COR-L47 (cell line): Measurements from ENCODE around the gene PNMA6F.
A peak's percentile ranks its signal among the peaks of the same experiment; 100 is the strongest.
"Not testable (repeated sequence)": the region's sequence is repeated elsewhere in the genome, so short reads cannot be mapped to it uniquely, and the experiment has no call there.

Source experiments
- DNase-seq: peaks from one replicate; lab custom pipeline; 2025; lab: John Stamatoyannopoulos, UW

The PNMA6F gene

DNA sequence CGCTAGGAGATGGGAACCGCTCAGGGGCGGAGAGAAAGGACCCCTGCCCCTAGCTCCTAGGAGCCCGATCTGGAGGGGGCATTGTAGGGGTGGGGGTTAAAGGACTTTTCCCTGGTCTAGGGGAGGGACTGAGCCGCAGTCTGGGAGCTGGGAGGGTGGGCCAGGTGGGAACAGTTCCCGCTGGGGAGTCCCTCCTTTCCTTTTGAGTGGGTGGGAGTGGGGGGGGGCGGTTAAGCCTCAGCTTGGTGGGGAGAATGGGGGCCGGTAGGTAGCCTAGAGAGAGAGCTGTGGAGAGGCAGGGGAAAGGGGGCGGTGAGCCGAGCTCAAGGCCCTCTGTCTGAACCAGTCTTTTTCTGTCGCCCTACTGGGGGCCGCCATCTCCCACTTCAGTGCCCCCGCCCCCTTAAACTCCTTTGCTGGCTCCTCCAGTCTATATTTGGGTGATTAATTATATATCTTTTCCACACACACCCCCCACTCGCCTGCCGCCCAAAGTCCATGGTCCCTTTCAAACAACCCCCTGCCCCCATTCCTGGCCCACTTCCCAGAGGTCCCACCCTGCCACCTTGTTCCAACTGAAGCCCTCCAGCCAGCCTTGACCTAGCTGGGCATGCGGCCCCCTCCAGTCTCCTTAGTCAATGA lies 13.2 kb upstream of the PNMA6F start:
- DNase-seq = no peak

DNA sequence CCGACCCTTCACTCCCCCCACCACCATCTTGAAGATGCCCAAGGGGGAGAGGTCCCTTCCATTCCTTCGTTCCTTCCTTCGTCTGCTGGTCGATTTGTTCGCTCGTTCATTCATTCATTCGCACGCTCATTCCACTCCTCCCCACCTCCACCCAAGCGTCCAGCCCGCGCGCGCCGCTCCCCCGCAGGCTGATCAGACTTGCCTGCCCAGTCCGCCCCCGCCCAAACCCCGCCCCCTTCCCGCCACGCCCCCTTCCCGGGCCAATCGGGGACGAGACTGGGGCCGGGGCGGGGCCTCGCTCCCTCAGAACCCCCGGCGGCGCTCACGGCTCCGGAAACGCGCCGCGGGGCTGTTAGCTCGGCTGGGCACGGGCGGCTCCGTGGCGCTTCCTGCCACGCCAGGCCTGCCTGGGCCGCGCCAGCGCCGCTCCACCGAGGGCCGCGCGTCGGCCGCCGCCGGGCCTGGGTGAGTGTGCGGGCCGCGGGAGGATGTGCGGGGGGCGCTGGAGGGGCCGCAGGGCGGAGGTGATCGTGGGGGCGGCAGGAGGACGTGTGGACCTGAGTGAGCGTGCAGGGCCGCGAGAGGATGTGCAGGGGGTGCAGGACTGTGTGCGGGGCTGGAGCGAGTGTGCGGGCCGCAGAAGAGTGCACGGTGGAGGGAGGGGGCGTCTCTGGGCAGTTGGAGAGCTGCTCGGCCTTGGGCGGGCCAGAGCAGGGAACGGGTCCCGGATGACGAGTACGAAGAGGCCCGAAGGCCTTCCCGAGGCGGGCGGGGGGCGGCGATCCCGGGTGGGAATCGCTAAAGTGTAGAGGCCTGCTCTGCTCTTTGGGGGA lies 12.5 kb upstream of the PNMA6F start, which contains the start of gene ZNF275:
TSS of gene ZNF275 (plus strand) at position 333 of the 833 bp plus-strand sequence. CDS start 2,527 bp downstream, outside the sequence.
- peak; percentile 66 for DNase-seq

DNA sequence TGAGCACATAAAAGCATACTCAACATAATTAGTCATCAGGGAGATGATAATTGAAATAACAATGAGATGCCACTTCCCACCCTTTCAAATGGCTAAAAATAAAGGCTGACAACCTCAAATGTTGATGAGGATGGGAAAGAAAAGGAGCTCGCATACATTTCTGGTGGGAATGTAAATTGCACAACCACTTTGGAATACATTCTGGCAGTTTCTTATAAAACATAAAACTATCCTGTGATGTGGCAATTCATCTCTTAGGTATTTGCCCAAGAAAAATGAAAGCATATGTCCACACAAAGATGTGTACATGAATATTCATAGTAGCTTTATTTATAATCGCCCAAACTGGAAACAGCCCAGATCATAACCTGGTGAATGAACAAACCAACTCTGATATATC lies 11.7 kb upstream of the PNMA6F start:
- DNase-seq = no peak

DNA sequence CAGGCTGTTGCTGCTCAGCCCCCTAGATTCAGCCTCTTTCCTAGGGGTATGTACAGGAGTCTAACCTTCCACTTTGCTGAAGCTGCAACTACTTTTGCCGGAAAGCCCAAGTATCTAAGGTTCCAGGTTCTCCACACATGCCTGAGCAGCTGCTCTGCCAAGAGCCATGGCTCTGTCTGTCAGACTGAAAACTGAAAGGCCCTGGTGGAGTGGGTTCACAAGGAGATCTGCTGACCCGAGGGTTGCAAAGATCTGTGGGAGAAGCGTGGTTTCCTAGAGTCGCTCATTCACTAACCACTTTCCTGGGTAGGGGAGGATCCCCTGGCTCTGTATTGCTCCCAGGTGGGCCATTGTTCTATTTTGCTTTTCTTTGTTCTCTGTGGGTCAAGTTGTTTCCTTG lies 6.0 kb upstream of the PNMA6F start:
- DNase-seq = no peak

DNA sequence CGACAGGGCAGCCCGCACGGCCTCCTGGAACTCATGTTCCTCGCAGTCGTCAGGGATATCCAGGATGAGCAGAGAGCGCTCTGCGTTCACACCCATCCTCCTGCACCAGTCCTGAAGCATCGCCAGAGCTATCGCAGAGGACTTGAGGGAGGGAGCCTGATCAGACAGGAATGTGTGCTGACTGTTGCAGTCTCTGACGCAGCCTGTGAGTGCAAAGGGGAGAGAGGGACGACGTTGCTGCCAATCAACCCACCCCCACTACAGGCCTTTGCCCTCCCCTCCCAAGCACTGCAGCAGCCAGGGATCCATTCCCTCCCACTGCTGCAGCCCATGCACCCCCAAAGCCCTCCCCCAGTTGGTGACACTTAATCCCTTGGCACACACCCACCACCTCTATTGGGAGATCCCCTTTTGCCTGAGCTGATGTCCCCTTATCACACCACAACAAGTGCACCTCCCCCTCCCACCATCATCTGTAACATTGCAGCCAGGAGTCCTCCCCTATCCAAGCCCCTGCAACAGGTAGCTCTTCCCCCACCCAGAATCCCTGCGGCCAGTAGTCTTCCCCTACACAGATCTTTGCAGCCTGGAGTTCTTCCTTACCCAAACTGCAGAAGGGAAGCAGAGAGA lies 897 bp downstream of the PNMA6F start:
- no peak for DNase-seq

DNA sequence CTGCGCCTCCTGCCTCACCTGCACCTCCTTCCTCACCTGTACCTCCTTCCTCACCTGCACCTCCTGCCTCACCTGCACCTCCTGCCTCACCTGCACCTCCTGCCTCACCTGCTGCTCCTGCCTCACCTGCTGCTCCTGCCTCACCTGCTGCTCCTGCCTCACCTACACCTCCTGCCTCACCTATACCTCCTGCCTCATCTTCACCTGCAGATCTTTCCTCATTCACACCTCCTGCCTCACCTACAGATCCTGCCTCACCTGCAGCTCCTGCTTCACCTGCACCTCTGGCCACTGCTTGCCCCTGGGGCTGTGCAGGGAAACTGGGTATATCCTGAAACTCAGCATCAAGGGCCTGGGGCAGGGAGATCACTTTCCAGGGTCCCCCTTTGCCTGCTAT lies 1.5 kb downstream of the PNMA6F start:
- DNase-seq = not testable (repeated sequence)

DNA sequence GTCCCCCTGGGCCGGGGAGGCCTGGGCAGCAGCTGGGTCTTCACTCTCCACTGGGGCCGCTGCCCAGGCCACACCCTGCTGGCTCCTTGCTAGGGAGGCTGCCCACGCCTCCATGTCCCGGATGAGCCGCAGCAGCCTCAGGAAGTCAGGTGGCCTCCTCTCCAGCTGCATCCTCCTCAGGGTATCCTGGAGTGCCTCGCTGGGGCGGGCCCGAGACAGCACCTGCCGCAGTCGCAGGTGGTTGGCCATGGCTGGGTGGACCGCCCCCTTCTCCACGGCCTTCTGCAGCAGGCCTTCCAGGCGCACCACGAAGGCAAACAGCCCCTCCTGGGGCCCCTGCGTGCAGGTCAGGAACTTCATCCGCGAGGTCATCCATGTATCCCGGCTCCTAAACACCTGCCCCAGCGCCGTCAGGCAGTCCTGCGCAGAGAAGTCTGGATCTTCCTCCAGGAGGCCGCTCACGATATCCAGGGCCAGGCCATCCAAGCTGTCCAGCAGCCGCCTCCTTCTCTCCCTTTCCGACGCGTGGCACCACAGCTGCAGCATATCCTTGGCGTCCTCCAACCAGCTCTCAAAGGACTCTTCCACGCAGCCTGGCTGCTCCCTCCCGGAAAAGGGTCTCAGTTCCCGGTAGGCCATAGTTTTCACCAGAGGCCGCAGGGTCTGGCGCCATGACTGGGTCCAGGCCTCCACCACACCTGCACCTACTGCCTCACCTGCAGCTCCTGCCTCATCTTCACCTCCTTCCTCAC lies 2.1 kb downstream of the PNMA6F start:
- no peak for DNase-seq

DNA sequence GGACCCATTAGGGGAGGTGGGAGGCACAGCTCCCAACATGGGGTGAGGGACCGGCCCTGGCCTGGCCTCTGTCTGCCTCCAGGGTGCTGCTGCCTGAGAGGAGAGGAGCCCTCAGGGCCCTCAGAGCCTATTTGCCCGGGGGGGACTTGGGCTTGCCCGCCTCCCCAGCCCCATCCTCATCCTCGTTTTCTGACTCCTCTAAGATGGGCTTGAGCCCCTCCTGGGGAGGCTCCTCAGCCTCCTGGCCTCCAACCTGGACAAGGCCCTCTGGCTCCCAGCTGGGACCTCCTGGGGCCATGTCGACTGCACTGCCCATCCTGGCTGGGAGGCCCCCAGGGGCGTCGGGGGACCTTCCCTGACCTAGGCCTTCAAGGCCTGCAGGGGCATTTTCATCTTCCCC lies 2.8 kb downstream of the PNMA6F start:
- no peak for DNase-seq

DNA sequence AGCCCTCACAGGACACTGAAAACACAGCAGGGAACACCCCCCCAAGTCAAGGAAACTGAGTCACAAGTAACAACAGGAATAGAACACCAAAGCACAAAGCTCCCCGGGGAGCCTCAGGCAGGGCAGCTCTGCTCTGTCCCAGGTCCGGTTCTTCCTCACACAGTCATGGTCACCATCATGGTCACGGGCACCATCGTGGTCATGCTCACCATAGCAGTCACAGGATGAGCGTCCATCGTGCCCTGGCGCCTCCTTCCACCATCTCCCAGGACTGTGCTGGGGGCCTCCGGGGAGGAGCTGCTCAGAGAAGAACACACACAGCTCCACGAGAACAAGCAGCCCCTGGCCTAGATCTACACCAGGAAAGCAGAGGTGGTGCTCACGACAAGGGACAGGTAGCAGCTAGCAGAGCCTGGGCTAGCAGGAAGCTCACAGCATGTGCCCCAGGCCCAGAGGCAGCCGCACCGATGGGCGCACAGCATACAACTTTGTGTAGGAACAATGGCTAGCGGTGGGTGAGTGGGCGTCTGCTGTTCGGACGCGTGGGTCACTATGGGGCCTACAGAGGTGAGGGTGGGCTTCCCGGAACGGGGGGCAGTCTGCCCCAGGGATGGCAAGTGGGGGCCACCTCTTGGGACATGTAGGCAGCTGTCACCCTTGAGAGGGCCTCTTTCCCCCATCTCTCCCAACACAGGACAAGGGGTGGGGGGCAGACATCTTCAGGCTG lies 3.4 kb downstream of the PNMA6F start:
- DNase-seq = no peak

DNA sequence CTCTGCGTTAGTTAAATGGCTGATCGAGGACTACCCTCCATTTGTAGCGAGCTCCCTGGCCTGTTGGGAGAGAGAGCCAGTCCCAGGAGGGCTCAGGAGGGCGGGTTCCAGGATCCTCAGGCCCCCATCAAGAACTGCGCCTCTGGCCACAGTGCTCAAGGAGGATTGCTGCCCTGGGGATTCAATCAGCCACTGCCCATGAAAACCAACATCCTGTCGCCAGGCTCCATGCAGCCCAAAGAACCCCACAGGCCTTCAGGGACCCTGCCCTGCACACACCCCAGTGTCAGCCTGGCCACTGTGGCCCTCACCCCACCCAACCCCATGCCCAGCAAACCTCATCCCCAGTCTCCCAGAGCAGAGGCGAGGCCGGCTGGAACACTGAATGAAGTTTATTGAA lies 4.3 kb downstream of the PNMA6F start:
- DNase-seq = no peak

DNA sequence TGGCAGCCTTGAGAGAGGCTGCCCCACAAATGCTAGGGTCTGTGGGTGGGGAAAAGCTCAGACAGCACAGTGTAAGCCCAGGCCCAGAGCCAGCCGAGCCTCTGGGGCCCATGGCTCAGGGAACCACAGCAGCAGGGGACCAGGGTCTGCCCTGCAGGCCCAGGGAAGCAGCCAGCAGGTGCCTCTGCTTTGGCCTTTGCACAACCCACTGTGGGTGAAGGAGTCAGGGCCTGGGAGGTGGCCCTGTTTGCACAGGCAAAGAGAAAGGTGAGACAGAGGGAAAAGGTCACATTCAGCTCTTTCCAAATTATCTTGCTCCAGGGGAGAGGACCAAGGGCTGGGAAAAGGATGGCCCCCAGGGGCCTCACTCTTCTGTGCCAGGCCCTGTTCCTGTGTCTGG lies 8.7 kb downstream of the PNMA6F start:
- DNase-seq = no peak

DNA sequence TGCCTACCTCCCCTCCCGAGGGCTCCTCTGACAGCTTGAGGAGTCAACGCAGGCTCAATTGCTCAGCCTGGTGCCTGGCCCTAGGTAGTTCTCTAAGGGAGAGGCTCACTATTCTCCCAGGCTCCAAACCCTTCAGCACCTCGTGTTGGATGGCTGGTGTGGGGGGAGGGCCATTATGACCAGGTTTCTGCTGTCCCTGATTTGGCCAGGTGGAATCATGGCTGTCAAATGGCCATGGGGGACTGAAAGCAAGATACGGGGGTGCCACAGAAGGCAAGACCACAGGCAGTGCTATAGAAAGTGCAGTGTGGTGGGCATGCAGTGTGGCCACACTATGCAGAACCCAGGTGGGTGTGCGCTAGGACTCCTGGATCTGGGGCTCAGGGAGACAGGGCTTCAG lies 9.5 kb downstream of the PNMA6F start:
- no peak for DNase-seq

DNA sequence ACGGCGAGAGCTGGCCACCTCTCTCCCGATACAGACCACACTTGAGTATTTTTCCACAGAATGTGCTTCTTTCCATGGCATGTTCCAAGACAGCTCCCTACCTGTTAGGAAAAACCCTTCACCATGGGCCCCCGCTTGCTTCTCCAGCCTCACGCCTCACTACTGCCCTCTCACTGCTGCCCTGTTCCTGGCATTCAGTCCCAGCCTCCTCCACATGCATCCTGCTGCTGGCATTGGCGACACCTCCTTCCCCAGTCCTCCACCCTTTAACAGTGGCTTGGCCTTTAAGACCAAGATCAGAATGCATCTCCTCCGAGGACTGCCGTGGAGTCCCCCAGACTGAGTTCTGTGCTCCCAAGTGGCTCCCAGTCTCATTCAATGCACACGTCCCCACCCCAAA lies 10.7 kb downstream of the PNMA6F start:
- no peak for DNase-seq

DNA sequence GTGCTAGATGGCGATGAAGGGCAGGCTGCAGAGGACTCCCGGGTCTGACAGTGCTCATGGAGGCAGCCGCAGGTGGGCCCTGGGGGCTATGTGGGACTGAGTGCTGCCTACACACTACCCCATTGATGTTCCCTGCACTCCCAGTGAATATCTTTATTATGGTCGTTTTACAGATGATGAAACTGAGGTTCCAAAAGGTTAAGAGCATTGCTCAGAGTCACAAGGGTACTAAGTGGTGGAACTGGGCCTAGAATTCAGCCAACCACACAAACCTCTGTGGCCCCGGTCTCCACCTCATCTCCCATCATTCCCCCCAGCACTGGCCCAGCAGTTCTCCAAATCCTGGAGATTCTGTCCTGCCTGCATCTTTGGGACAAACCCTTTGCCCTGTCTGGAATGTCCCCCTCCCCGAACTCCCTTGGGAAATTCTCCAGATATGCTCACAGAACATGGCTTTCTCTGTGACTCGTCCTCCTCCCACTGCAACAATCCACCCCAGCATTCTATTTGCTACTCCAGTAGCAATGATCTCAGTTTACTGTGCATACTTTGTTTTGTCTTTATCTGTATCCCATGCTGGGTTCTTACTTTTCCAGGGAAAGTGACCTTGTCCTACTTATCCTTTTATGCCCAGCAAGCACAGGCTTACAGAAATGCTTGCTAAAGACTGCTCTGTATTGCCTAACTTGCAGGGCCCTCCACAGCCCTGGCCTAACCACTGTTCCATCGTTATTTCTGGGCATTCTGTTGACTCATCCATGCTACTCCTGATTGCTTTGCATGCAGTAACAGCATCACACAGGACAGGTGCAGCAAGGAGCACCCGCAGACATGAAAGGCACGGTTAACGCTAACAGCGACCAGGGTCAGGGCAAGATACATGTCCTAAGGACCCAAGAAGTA lies 14.0 kb downstream of the PNMA6F start:
- no peak for DNase-seq

DNA sequence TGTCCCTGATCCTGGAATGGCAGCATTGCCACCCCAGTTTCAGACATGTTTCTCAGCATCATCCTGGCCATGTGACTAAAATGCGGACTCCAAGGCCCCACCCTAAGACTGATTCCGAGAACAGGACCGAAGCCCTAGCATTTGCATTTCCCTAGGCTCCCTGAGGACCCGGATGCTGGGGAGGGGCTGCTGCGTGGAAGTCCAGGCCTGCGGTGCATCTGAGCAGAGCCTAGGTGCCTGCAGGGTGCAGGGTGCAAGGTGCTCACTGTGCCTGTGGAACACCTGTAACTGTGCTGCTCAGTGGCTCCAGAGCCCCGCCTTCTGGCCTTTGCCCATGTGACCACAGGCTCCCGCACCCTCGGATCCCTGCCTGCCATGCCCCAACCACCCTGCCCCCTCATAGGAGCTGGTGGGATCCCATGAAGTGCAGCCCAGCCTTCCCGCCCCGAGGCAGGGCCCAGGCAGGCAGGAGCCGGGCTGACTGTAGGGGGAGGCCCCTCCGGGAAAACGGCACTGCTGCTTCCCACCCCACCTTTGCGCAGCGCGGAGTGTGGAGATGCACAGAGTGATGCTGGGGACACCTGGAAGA lies 14.9 kb downstream of the PNMA6F start:
- no peak for DNase-seq

DNA sequence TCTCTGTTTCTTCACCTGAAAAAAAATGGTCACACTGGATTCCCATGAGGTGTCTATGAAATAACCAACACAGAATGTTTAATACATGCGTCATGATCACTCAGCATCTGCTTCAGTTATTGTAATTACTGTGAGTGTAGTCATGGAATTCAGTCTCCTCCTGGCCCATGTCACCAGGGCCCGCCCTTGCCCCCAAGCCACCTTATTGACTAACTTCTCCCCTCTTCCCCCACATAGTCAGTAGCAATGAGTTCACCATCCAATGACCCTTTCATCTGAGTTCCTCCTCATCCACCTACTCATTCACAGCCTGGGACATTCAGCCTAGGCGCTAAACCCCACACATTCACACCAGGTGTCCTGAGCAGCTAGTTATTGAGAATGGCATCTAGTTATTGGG lies 15.6 kb downstream of the PNMA6F start:
- no peak for DNase-seq

DNA sequence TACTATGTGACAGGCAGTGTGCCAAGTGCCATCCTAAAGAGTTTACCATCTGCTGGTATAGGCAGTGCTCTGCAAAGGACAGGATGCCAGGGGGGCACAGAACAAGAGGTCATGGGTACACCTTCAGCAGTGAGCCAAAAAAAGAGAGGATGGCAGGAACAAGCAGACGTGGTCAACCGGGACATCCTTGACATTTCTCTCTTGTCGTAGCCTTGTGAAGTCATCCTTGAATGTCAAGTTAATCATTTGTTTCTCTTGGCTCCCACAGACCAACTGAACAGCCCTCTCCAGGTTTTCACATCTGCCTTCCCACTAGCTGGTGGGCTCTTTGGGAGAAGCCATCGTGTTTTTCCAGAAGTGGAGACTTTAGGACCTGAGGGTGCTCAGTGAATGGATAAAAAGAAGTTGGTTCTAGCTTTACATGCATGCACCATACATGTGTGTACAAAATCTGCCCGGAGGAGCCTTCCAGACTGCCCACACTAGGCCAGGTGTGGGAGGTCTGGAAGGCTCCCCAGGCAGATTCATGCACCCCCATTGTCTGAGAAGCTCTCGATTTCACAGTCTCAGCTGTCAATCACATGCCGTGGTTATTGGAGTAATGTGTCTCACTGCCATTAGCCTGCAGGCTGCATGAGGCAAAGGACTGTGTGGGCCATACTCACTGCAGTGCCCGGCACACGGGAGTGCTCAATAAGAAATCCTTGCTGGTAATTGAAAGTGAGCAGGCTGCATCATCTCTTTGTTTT lies 16.4 kb downstream of the PNMA6F start:
- DNase-seq = no peak

DNA sequence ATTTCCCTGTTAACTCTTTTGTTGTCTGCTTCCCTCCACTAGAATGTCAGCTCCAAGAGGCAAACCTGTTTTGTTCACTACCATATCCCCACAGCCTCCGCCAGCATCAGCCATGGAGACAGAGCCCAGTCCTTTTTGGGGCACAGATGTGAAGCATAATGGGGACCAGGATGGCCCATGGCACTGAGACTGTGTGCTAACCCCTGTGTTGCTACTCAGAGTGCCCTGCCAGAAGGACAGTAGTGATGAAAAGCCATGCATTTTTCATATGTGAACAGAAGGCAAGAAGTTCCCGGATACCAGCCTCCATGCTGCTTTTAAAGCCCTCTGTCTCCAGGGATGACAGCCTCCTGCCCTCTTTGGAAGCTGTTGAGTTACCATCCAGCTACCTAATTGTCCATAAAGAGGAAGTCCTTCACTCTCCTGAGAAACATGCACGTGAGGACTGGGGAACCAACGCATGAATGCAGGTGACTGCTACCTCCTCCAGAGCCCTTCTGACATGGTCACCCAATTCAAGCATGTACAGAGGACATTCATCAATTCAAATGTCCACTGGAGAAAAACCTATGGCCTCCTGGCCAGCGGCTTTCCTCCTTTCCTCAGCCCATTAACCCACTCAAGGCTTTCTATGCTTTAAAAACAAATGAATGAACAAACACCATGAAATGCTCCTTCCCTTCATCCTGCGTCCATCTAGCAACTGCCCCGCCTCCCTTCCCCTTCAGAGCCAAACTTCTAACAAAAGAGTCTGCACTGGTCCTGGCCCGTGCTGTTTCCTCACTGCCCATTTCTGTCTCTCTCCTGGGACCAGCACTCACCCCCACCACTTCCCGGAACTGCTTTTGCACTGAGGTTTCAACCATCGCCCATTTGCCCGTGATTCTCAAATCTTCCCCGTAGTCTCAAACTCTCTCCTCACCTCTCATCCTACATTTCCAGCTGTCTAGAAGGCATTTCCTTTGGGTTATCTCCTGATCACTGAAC lies 18.0 kb downstream of the PNMA6F start:
- no peak for DNase-seq
